HEK293T (cell line): ENCODE data around the gene NRDC.
"Not testable (repeated sequence)": the region's sequence is repeated elsewhere in the genome, so short reads cannot be mapped to it uniquely, and the experiment has no call there.

Source experiments
- CTCF ChIA-PET: fragments of 350-600 bp; formaldehyde crosslinking; extraction: SDS; loops from one replicate; lab custom pipeline; 2021; ENCODE audit warnings: antibody characterized with exemption, inconsistent platforms; lab: Yijun Ruan, JAX
- POLR2A ChIA-PET: fragments of 350-600 bp; formaldehyde crosslinking; extraction: SDS; loops from one replicate; lab custom pipeline; 2020; ENCODE audit warnings: antibody characterized with exemption, inconsistent platforms; lab: Yijun Ruan, JAX
- DNase-seq: peaks from one replicate; pipeline ENCODE4 v3.0.0; 2012; ENCODE audit warnings: mixed read lengths; ENCODE audit errors: extremely low spot score
- ARNT ChIP-seq: fragments of 450-650 bp; IDR thresholded peaks from 2 replicates; pipeline ENCODE4 v1.6.1; 2017; ENCODE audit warnings: mild to moderate bottlenecking
- BHLHE40 ChIP-seq: fragments of 450-650 bp; IDR thresholded peaks from 2 replicates; pipeline ENCODE4 v1.6.1; 2016; ENCODE audit warnings: mild to moderate bottlenecking, moderate library complexity, borderline replicate concordance
- CTBP1 ChIP-seq: fragments of 450-650 bp; IDR thresholded peaks from 2 replicates; pipeline ENCODE4 v1.6.1; 2016; ENCODE audit warnings: borderline replicate concordance
- ELF4 ChIP-seq: fragments of 450-650 bp; IDR thresholded peaks from 2 replicates; pipeline ENCODE4 v1.6.1; 2017; ENCODE audit warnings: antibody characterized with exemption
- FOXA1 ChIP-seq: fragments of 450-650 bp; IDR thresholded peaks from 2 replicates; pipeline ENCODE4 v1.6.1; 2016; ENCODE audit warnings: mild to moderate bottlenecking
- FOXK2 ChIP-seq: fragments of 450-650 bp; IDR thresholded peaks from 2 replicates; pipeline ENCODE4 v1.6.1; 2016; ENCODE audit warnings: mild to moderate bottlenecking
- FOXM1 ChIP-seq: fragments of 450-650 bp; IDR thresholded peaks from 2 replicates; pipeline ENCODE4 v1.6.1; 2017; ENCODE audit warnings: mild to moderate bottlenecking, borderline replicate concordance
- HDGF ChIP-seq: fragments of 450-650 bp; IDR thresholded peaks from 2 replicates; pipeline ENCODE4 v1.6.1; 2017; ENCODE audit warnings: antibody characterized with exemption, borderline replicate concordance
- L3MBTL2 ChIP-seq: fragments of 450-650 bp; conservative IDR thresholded peaks from 2 replicates; pipeline ENCODE4 v1.6.1; 2016; ENCODE audit warnings: mild to moderate bottlenecking
- LEF1 ChIP-seq: fragments of 450-650 bp; IDR thresholded peaks from 2 replicates; pipeline ENCODE4 v1.6.1; 2017; ENCODE audit warnings: mild to moderate bottlenecking, borderline replicate concordance
- NFRKB ChIP-seq: fragments of 450-650 bp; IDR thresholded peaks from 2 replicates; pipeline ENCODE4 v1.6.1; 2016; ENCODE audit warnings: mild to moderate bottlenecking, moderate library complexity
- PKNOX1 ChIP-seq: fragments of 450-650 bp; IDR thresholded peaks from 2 replicates; pipeline ENCODE4 v1.6.1; 2016
- SP1 ChIP-seq: fragments of 450-650 bp; IDR thresholded peaks from 2 replicates; pipeline ENCODE4 v1.6.1; 2017
- SUZ12 ChIP-seq: fragments of 450-650 bp; IDR thresholded peaks from 2 replicates; pipeline ENCODE4 v1.6.1; 2016; ENCODE audit warnings: mild to moderate bottlenecking
- TARDBP ChIP-seq: fragments of 450-650 bp; IDR thresholded peaks from 2 replicates; pipeline ENCODE4 v1.6.1; 2016
- ZNF384 ChIP-seq: fragments of 450-650 bp; IDR thresholded peaks from 2 replicates; pipeline ENCODE4 v1.6.1; 2016

Gene NRDC

GRCh38 chr1:51840182-51840581 is 38.3 kb downstream of the NRDC start:
- ChIA-PET POLR2A (no interaction called here), CTCF (interaction anchor here (0.6 kb wide), 1 partner anchor 71 kb away, joined by 3 read pairs; no protein-coding TSS in a partner anchor)
- DNase-seq = no peak
- TF ChIP-seq ELF4 (no peak), NFRKB (no peak), LEF1 (no peak), FOXA1 (no peak), CTBP1 (no peak), TARDBP (no peak), ZNF384 (no peak), SUZ12 (no peak), FOXM1 (no peak), L3MBTL2 (no peak)

DNA sequence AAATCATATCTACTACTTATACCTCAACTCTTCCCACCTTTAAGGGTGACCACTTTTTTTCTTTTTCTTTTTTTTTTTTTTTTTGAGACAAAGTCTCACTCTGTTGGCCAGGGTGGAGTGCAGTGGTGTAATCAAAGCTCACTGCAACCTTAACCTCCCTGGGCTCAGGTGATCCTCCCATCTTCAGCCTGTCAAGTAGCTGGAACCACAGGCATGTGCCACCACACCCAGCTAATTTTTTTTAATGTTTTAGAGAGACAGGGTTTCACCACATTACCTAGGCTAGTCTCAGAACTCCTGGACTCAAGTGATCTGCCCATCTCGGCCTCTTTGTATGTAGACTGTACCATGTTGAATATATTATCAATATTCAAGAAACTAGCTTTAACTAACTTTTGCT is 39.4 kb downstream of the NRDC start:
- no peak for TF ChIP-seq L3MBTL2
- no peak for TF ChIP-seq FOXM1
- TF ChIP-seq ARNT = no peak
- no peak for TF ChIP-seq CTBP1
- TF ChIP-seq HDGF = no peak
- TF ChIP-seq FOXA1 = no peak
- TF ChIP-seq SP1 = no peak
- TF ChIP-seq PKNOX1 = no peak
- TF ChIP-seq BHLHE40 = no peak
- no peak for TF ChIP-seq NFRKB
- no peak for TF ChIP-seq ZNF384
- TF ChIP-seq FOXK2 = no peak
- no peak for TF ChIP-seq SUZ12
- TF ChIP-seq ELF4 = no peak
- no peak for TF ChIP-seq TARDBP
- no peak for TF ChIP-seq LEF1
- no peak for DNase-seq
- POLR2A ChIA-PET = no interaction called here
- CTCF ChIA-PET = interaction anchor here (0.6 to 1.2 kb wide), 3 partner anchors 9 to 885 kb away, joined by 3 to 5 read pairs (median 3); no protein-coding TSS in a partner anchor

DNA sequence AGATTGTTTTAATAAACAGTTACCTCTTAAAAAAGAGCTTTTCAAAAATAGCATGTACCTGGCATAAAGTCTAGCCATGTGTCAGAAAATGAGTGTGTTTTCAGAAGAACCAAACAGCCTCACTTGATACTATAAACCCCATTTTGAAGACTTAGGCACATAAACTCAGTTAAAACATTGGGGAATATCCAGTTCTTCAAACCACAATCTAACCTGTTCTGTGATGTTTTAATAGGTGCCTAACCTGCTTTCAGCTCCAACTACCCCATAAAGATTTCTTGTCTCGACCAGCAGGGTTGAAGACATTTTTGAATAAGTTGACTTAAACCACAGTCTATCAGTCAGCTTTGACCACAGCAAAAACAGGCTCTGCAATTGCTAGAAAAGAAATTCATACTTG is 41.3 kb downstream of the NRDC start:
- POLR2A ChIA-PET = no interaction called here
- no peak for TF ChIP-seq ARNT
- no peak for TF ChIP-seq FOXM1
- TF ChIP-seq BHLHE40 = no peak
- TF ChIP-seq SUZ12 = no peak
- DNase-seq = no peak
- CTCF ChIA-PET = no interaction called here

- POLR2A ChIA-PET = no interaction called here
- TF ChIP-seq TARDBP (no peak), PKNOX1 (no peak), SUZ12 (no peak), L3MBTL2 (no peak), FOXA1 (no peak), FOXM1 (no peak), HDGF (no peak), ELF4 (no peak), LEF1 (no peak), NFRKB (no peak), ARNT (no peak), CTBP1 (no peak), SP1 (no peak), ZNF384 (no peak), BHLHE40 (no peak), FOXK2 (no peak)
- no peak for DNase-seq
- CTCF ChIA-PET = interaction anchor here (0.6 kb wide), 1 partner anchor 43 kb away, joined by 4 read pairs; no protein-coding TSS in a partner anchor
Measured at GRCh38 chr1:51833700-51834099, 44.8 kb downstream of the NRDC start.

DNA sequence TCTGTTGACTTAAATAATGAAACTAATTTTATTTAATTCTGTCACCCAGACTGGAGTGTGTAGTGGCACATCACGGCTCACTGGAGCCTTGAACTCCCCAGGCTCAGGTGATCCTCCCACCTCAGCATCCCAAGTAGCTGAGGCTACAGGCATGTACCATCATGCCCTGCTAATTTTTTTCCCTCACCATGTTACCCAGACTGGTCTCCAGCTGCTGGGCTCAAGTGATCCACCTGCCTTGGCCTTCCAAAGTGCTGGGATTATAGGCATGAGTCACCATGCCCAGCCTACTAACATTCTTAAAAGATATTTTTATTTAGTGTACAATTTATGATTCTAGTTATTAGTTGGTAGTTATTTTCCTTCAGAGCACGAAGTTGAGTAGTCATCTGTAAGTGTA is 49.5 kb downstream of the NRDC start:
- ChIA-PET CTCF (no interaction called here), POLR2A (no interaction called here)
- no peak for TF ChIP-seq TARDBP
- TF ChIP-seq CTBP1 = no peak
- no peak for TF ChIP-seq FOXA1
- TF ChIP-seq L3MBTL2 = no peak
- no peak for TF ChIP-seq FOXM1
- no peak for TF ChIP-seq LEF1
- TF ChIP-seq FOXK2 = no peak
- TF ChIP-seq PKNOX1 = no peak
- no peak for TF ChIP-seq ELF4
- TF ChIP-seq SP1 = no peak
- no peak for TF ChIP-seq SUZ12
- no peak for TF ChIP-seq HDGF
- no peak for TF ChIP-seq ZNF384
- no peak for TF ChIP-seq ARNT
- DNase-seq = no peak

DNA sequence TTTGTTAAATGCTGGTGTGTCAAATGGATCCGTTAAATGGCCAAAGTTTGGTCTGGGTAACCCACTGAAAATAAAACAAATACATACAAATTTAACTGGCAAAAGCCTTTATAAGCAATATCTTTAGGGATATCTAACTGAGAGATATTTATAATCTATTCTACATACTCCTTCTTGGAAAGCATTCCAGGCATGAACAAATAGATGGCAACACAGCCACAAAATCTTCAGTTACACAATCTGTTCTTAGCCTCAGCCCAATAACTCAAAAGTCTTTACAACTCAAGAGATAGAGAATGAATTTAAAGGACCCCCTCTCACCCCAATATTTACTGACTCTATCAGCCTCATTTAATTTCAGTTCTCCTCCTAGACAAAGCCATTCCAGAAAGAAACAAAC is 58.7 kb downstream of the NRDC start:
- POLR2A ChIA-PET = no interaction called here
- CTCF ChIA-PET = no interaction called here
- TF ChIP-seq ZNF384 = no peak
- no peak for TF ChIP-seq HDGF
- TF ChIP-seq L3MBTL2 = no peak
- no peak for TF ChIP-seq TARDBP
- TF ChIP-seq CTBP1 = no peak
- TF ChIP-seq ARNT = no peak
- no peak for TF ChIP-seq FOXA1
- TF ChIP-seq FOXK2 = no peak
- no peak for TF ChIP-seq LEF1
- TF ChIP-seq PKNOX1 = no peak
- no peak for TF ChIP-seq BHLHE40
- TF ChIP-seq ELF4 = no peak
- TF ChIP-seq FOXM1 = no peak
- no peak for TF ChIP-seq SUZ12
- no peak for TF ChIP-seq SP1
- no peak for TF ChIP-seq NFRKB
- DNase-seq = no peak

GRCh38 chr1:51819021-51819420 is 59.5 kb downstream of the NRDC start:
- DNase-seq, CTCF ChIA-PET, POLR2A ChIA-PET: not testable (repeated sequence)
